ENCODE data around the gene HHAT. TPM values are rescaled to one million over a fixed set of nuclear protein-coding genes. Genes with fewer than 3 reads are reported as not detected.

HHAT gene
- total RNA-seq, 2 experiments from 2014 or later, result 0.99 to 1.4 TPM

DNA sequence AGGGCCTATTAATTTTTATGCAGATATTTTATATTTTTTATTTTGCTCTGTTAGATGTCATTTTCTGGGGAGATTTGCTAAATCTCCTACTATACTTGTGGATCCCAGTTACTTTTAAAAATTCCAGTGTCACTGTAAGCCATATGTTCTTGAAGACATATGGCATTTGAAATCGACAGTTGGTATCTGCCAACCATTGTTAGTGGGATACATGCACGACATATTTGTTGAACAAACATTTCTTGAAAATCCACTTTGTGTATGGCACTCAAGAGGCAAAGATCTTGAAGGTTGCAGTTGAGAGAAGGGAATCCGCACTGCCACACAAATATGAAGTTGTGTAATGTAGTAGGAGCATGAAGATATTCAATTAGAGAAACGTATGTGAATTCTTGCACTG, 287.7 kb downstream of the HHAT start:
- intact Hi-C loops (cut with micrococcal nuclease), result no loop called here
- Mint-ChIP-seq H3K27ac (no peak overlapping the region), H3K27me3 (no peaks in the 10 kb centered on the region), H3K4me3 (no peak overlapping the region), H3K9me3 (no peaks in the 10 kb centered on the region), H3K4me1 (ENCODE audit: low read depth) (no peaks in the 10 kb centered on the region), H3K36me3 (ENCODE audit: low read depth) (no peaks in the 10 kb centered on the region)
- TF ChIP-seq, protein P1, sequence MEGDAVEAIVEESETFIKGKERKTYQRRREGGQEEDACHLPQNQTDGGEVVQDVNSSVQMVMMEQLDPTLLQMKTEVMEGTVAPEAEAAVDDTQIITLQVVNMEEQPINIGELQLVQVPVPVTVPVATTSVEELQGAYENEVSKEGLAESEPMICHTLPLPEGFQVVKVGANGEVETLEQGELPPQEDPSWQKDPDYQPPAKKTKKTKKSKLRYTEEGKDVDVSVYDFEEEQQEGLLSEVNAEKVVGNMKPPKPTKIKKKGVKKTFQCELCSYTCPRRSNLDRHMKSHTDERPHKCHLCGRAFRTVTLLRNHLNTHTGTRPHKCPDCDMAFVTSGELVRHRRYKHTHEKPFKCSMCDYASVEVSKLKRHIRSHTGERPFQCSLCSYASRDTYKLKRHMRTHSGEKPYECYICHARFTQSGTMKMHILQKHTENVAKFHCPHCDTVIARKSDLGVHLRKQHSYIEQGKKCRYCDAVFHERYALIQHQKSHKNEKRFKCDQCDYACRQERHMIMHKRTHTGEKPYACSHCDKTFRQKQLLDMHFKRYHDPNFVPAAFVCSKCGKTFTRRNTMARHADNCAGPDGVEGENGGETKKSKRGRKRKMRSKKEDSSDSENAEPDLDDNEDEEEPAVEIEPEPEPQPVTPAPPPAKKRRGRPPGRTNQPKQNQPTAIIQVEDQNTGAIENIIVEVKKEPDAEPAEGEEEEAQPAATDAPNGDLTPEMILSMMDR (IDR thresholded peaks at IDR 0.05), result no peak
- DNase-seq, result no peak
- no peak for ATAC-seq
- ChIA-PET POLR2A (no interaction called here), CTCF (no interaction called here)

GRCh38 chr1:210617293-210617692, 288.6 kb downstream of the HHAT start:
- CTCF ChIA-PET, result interaction anchor here (1.4 kb wide), 1 partner anchor 170 kb away, joined by 4 read pairs; no protein-coding TSS in a partner anchor
- DNase-seq (no peak), ATAC-seq (no peak)
- Mint-ChIP-seq H3K36me3 (ENCODE audit: low read depth) (no peaks in the 10 kb centered on the region), H3K4me3 (no peak overlapping the region), H3K4me1 (ENCODE audit: low read depth) (no peaks in the 10 kb centered on the region), H3K9me3 (no peaks in the 10 kb centered on the region), H3K27ac (no peak overlapping the region), H3K27me3 (no peaks in the 10 kb centered on the region)
- intact Hi-C loops (cut with micrococcal nuclease), result no loop called here
- POLR2A ChIA-PET, result no interaction called here
- TF ChIP-seq, protein P1 (IDR thresholded peaks at IDR 0.05), result no peak

GRCh38 chr1:210618369-210618768, 289.7 kb downstream of the HHAT start:
- H3K4me3 Mint-ChIP-seq, result no peak overlapping the region
- H3K9me3 Mint-ChIP-seq, result no peaks in the 10 kb centered on the region
- DNase-seq (no peak), ATAC-seq (no peak)
- no peaks in the 10 kb centered on the region for H3K36me3 Mint-ChIP-seq (ENCODE audit: low read depth)
- no peaks in the 10 kb centered on the region for H3K27me3 Mint-ChIP-seq
- H3K27ac Mint-ChIP-seq, result no peak overlapping the region
- TF ChIP-seq, protein P1 (IDR thresholded peaks at IDR 0.05), result no peak
- ChIA-PET CTCF (interaction anchor here (1.4 kb wide), 1 partner anchor 171 kb away, joined by 4 read pairs; no protein-coding TSS in a partner anchor), POLR2A (no interaction called here)
- no peaks in the 10 kb centered on the region for H3K4me1 Mint-ChIP-seq (ENCODE audit: low read depth)
- intact Hi-C loops (cut with micrococcal nuclease), result no loop called here

DNA sequence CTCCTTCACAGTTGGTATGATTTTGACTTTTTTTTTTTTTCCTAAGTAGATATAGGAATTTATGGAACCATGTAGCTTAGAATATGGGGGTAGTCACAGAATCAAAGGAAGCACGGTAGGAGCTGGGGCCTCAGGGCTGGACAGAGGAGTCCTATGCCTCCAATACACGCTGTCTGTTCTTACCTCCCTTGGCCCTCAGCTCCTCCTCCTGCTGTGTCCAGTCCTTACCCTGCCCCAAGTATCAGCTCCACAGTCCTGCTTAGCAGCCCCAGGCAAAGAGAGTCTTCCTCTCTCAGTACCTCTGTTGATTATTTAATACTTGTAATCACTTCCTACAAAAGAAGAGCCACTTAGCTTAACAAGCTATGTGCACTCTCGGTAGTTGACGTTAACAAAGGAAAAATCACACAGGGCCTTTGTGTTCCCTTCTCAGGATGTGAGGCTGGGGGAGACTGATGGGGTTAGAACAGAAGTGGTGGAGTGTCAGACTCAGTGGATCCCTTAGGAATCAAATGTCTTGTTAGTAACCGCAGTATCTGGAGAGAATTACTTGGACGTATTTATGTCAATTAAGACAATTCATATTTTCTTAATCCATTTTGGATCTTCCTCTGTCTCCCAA, 292.3 kb downstream of the HHAT start:
- TF ChIP-seq, protein P1 (IDR thresholded peaks at IDR 0.05), result no peak
- DNase-seq (no peak), ATAC-seq (no peak)
- POLR2A ChIA-PET, result no interaction called here
- no peaks in the 10 kb centered on the region for H3K4me1 Mint-ChIP-seq (ENCODE audit: low read depth)
- no peak overlapping the region for H3K27ac Mint-ChIP-seq
- CTCF ChIA-PET, result interaction anchor here (1.2 kb wide), 1 partner anchor 168 kb away, joined by 3 read pairs; no protein-coding TSS in a partner anchor
- intact Hi-C loops (cut with micrococcal nuclease), result no loop called here
- no peaks in the 10 kb centered on the region for H3K27me3 Mint-ChIP-seq
- H3K36me3 Mint-ChIP-seq (ENCODE audit: low read depth), result no peaks in the 10 kb centered on the region
- no peaks in the 10 kb centered on the region for H3K9me3 Mint-ChIP-seq
- no peak overlapping the region for H3K4me3 Mint-ChIP-seq

DNA sequence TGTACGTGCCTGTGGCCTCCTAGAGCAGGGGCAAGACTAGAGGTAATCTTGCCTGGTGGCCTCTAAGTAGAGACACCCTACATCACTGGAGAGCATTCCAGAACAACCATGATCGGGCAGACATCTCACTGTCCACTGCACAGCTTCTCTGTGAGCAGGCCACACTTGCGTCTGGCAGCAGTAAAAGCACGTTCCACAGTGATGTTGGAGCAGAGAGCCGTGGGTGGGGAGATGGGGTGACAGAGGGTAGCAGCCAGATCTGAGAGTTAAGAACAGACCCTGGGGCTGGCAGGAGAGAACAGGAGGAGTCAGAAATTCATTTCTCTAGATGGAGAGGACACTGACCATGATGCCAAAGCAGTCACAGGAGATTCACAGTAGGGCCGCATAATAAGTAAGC, 293.0 kb downstream of the HHAT start:
- Mint-ChIP-seq H3K27me3 (no peaks in the 10 kb centered on the region), H3K4me3 (no peak overlapping the region), H3K27ac (no peak overlapping the region), H3K4me1 (ENCODE audit: low read depth) (no peaks in the 10 kb centered on the region), H3K36me3 (ENCODE audit: low read depth) (no peaks in the 10 kb centered on the region), H3K9me3 (no peaks in the 10 kb centered on the region)
- DNase-seq (no peak), ATAC-seq (no peak)
- intact Hi-C loops (cut with micrococcal nuclease), result no loop called here
- TF ChIP-seq, protein P1 (IDR thresholded peaks at IDR 0.05), result no peak
- ChIA-PET CTCF (no interaction called here), POLR2A (no interaction called here)
